Measurements from ENCODE around the gene CCNL2. TPM values are rescaled to one million over a fixed set of nuclear protein-coding genes. Genes with fewer than 3 reads are reported as not detected.
A peak's percentile ranks its signal among the peaks of the same experiment; 100 is the strongest.

The CCNL2 gene
- total and polyA plus RNA-seq, 2 experiments from 2014 or later = 166 to 284 TPM

DNA sequence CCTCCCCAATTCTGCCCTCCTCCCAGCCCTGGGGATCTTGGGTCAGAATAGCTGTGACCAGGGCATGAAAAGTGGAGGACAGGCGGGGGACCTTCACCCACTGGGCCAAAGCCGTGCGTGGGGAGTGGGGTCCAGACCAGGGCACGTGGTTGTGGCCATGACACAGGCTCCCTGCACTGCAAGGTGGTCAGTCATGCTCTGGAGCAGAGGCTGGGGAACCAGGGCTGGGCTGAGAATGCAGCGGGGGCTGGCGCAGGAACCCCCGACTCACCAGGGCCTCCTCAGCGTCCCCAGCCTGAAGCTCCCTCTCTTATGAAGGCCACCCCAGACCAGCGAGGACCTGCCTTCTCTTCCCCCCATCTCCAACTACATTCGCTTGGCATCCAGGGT is 52.6 kb downstream of the CCNL2 start:
- no peaks in the 10 kb centered on the region for H3K27me3 ChIP-seq
- peaks cover 63% of the 10 kb centered on the region for H3K79me2 ChIP-seq
- no peak overlapping the region for H3K27ac ChIP-seq
- 95% methylated on average over 10 of the region's 10 CpGs for WGBS (ENCODE audit: low lambda C conversion rate, missing lambda C conversion rate)
- TF ChIP-seq, protein P1, sequence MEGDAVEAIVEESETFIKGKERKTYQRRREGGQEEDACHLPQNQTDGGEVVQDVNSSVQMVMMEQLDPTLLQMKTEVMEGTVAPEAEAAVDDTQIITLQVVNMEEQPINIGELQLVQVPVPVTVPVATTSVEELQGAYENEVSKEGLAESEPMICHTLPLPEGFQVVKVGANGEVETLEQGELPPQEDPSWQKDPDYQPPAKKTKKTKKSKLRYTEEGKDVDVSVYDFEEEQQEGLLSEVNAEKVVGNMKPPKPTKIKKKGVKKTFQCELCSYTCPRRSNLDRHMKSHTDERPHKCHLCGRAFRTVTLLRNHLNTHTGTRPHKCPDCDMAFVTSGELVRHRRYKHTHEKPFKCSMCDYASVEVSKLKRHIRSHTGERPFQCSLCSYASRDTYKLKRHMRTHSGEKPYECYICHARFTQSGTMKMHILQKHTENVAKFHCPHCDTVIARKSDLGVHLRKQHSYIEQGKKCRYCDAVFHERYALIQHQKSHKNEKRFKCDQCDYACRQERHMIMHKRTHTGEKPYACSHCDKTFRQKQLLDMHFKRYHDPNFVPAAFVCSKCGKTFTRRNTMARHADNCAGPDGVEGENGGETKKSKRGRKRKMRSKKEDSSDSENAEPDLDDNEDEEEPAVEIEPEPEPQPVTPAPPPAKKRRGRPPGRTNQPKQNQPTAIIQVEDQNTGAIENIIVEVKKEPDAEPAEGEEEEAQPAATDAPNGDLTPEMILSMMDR (IDR thresholded peaks at IDR 0.05; ENCODE audit: poor library complexity) = no peak
- TF ChIP-seq EZH2 (IDR thresholded peaks at IDR 0.05; ENCODE audit: borderline replicate concordance) = no peak
- no peak for TF ChIP-seq EZH2phosphoT487 (IDR thresholded peaks at IDR 0.05; ENCODE audit: low read depth, severe bottlenecking, unreplicated experiment)
- peak overlapping the region; percentile 99 for H3K4me2 ChIP-seq
- H3K4me1 ChIP-seq (ENCODE audit: insufficient read depth) = peaks cover 39% of the 10 kb centered on the region
- no peak overlapping the region for H3K4me3 ChIP-seq
- DNase-seq (ENCODE audit: low spot score) = no peak
- H4K20me1 ChIP-seq (ENCODE audit: insufficient read depth, poor library complexity, severe bottlenecking) = peaks cover 42% of the 10 kb centered on the region
- H3K9me2 ChIP-seq (replicated peaks; ENCODE audit: insufficient read depth) = no peaks in the 10 kb centered on the region
- H3K36me3 ChIP-seq (replicated peaks; ENCODE audit: insufficient read depth, low read depth) = no peaks in the 10 kb centered on the region
- no peak overlapping the region for H2AFZ ChIP-seq
- no peaks in the 10 kb centered on the region for H3K9me3 ChIP-seq (ENCODE audit: low read depth)

DNA sequence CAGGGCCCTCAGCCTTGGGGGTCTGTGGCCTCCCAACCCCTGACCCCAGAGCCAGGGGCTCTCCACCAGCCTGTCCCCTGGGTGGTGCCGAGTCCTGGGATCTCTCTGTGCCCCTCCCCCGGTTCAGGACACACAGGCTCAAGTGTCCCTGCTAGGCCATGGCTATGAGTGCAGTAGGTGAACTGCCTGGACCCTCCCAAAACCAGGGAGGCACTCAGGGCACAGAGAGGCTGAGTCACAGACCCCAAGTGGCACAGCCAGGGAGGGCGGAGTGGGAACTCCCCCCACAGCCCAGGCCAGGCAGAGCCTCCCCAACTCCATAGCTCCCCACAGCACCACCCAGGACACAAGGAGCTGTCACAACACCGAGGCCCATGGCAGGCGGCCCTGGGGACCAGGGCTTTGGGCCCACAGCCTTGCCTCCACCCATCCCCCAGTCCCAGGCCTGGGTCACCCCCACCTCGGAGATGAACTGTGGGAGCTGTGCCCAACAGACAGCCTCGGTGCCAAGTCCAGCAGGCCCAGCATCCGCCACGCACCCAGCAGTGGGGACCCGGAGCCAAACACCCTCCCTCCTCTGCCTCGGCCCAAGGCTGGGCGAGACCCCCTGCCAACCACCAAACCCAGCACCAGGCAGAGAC is 53.2 kb downstream of the CCNL2 start:
- Histone ChIP-seq H3K9me2 (replicated peaks; ENCODE audit: insufficient read depth) (no peaks in the 10 kb centered on the region), H3K79me2 (peaks cover 63% of the 10 kb centered on the region), H3K9me3 (ENCODE audit: low read depth) (no peaks in the 10 kb centered on the region), H3K4me3 (no peak overlapping the region), H3K27ac (no peak overlapping the region), H3K36me3 (replicated peaks; ENCODE audit: insufficient read depth, low read depth) (no peaks in the 10 kb centered on the region), H2AFZ (no peak overlapping the region), H3K27me3 (no peaks in the 10 kb centered on the region), H3K4me2 (peak overlapping the region; percentile 57), H3K4me1 (ENCODE audit: insufficient read depth) (peaks cover 39% of the 10 kb centered on the region), H4K20me1 (ENCODE audit: insufficient read depth, poor library complexity, severe bottlenecking) (peaks cover 42% of the 10 kb centered on the region)
- WGBS (ENCODE audit: low lambda C conversion rate, missing lambda C conversion rate) = 94% methylated on average over 12 of the region's 12 CpGs
- no peak for DNase-seq (ENCODE audit: low spot score)
- TF ChIP-seq, protein P1 (IDR thresholded peaks at IDR 0.05; ENCODE audit: poor library complexity) = no peak
- TF ChIP-seq EZH2phosphoT487 (IDR thresholded peaks at IDR 0.05; ENCODE audit: low read depth, severe bottlenecking, unreplicated experiment) = no peak
- no peak for TF ChIP-seq EZH2 (IDR thresholded peaks at IDR 0.05; ENCODE audit: borderline replicate concordance)

DNA sequence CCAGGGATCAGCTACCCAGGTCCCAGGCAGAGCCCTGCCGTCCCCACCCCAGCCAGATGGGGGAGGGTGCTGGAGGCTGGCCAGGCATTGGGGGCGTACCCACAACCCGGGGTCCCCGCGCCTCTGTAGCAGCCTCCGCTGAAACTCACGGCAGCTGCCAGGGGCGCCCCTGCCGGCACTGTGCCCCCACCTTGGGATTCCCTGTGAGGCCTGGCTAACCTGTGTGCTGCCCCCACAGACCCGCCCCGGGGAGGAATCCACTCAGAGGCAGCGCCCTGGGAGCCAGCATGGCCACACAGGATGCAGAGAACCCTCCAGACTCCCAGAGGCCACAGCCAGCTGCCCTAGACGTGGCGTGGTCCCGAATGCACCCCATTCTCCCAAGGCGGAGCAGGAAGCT is 53.8 kb downstream of the CCNL2 start:
- Histone ChIP-seq H3K27ac (peak overlapping the region; percentile 27), H3K36me3 (replicated peaks; ENCODE audit: insufficient read depth, low read depth) (no peaks in the 10 kb centered on the region), H3K79me2 (peaks cover 63% of the 10 kb centered on the region), H2AFZ (no peak overlapping the region), H3K9me3 (ENCODE audit: low read depth) (no peaks in the 10 kb centered on the region), H3K27me3 (no peaks in the 10 kb centered on the region), H3K4me1 (ENCODE audit: insufficient read depth) (peaks cover 39% of the 10 kb centered on the region), H3K4me3 (no peak overlapping the region), H4K20me1 (ENCODE audit: insufficient read depth, poor library complexity, severe bottlenecking) (peaks cover 42% of the 10 kb centered on the region), H3K4me2 (peak overlapping the region; percentile 57), H3K9me2 (replicated peaks; ENCODE audit: insufficient read depth) (no peaks in the 10 kb centered on the region)
- TF ChIP-seq, protein P1 (IDR thresholded peaks at IDR 0.05; ENCODE audit: poor library complexity) = no peak
- TF ChIP-seq EZH2phosphoT487 (IDR thresholded peaks at IDR 0.05; ENCODE audit: low read depth, severe bottlenecking, unreplicated experiment) (no peak), EZH2 (IDR thresholded peaks at IDR 0.05; ENCODE audit: borderline replicate concordance) (no peak)
- DNase-seq (ENCODE audit: low spot score) = no peak
- 84% methylated on average over 10 of the region's 16 CpGs for WGBS (ENCODE audit: low lambda C conversion rate, missing lambda C conversion rate)

Measured in hepatocyte (in vitro differentiated cells).